ENCODE measurements around the gene NDUFB10.
A peak's percentile ranks its signal among the peaks of the same experiment; 100 is the strongest.

The NDUFB10 gene

GRCh38 chr16:2001456-2002355 is 42.4 kb downstream of the NDUFB10 start:
- no peak for DNase-seq
- H3K9me3 Mint-ChIP-seq: no peaks in the 10 kb centered on the region
- no peak overlapping the region for H3K27ac Mint-ChIP-seq
- no peaks in the 10 kb centered on the region for H3K27me3 Mint-ChIP-seq (ENCODE audit: low read depth, poor library complexity)
- TF ChIP-seq CTCF (IDR thresholded peaks at IDR 0.05): no peak
- no peak overlapping the region for H3K4me3 Mint-ChIP-seq
- H3K36me3 Mint-ChIP-seq (ENCODE audit: low read depth): peaks cover 21% of the 10 kb centered on the region
- H3K4me1 Mint-ChIP-seq: peaks cover 24% of the 10 kb centered on the region

GRCh38 chr16:2002406-2003230 is 43.3 kb downstream of the NDUFB10 start:
- peaks cover 16% of the 10 kb centered on the region for H3K36me3 Mint-ChIP-seq (ENCODE audit: low read depth)
- no peak overlapping the region for H3K27ac Mint-ChIP-seq
- no peak for DNase-seq
- H3K9me3 Mint-ChIP-seq: no peaks in the 10 kb centered on the region
- no peaks in the 10 kb centered on the region for H3K27me3 Mint-ChIP-seq (ENCODE audit: low read depth, poor library complexity)
- H3K4me1 Mint-ChIP-seq: peaks cover 31% of the 10 kb centered on the region
- no peak for TF ChIP-seq CTCF (IDR thresholded peaks at IDR 0.05)
- no peak overlapping the region for H3K4me3 Mint-ChIP-seq

- Mint-ChIP-seq H3K27ac (no peak overlapping the region), H3K27me3 (ENCODE audit: low read depth, poor library complexity) (no peaks in the 10 kb centered on the region), H3K4me3 (no peak overlapping the region), H3K4me1 (peaks cover 38% of the 10 kb centered on the region), H3K36me3 (ENCODE audit: low read depth) (peaks cover 12% of the 10 kb centered on the region), H3K9me3 (no peaks in the 10 kb centered on the region)
- no peak for DNase-seq
- no peak for TF ChIP-seq CTCF (IDR thresholded peaks at IDR 0.05)
These were observed 44.0 kb downstream of the NDUFB10 start for GRCh38 chr16:2003231-2003826.

- no peaks in the 10 kb centered on the region for H3K9me3 Mint-ChIP-seq
- peaks cover 10% of the 10 kb centered on the region for H3K36me3 Mint-ChIP-seq (ENCODE audit: low read depth)
- no peaks in the 10 kb centered on the region for H3K27me3 Mint-ChIP-seq (ENCODE audit: low read depth, poor library complexity)
- H3K4me1 Mint-ChIP-seq: peaks cover 45% of the 10 kb centered on the region
- no peak overlapping the region for H3K27ac Mint-ChIP-seq
- no peak overlapping the region for H3K4me3 Mint-ChIP-seq
- DNase-seq: peak; percentile 98
- TF ChIP-seq CTCF (IDR thresholded peaks at IDR 0.05): peak; percentile 94
These were observed 44.7 kb downstream of the NDUFB10 start for GRCh38 chr16:2003827-2004641.

- Mint-ChIP-seq H3K27me3 (ENCODE audit: low read depth, poor library complexity) (no peaks in the 10 kb centered on the region), H3K4me1 (peaks cover 46% of the 10 kb centered on the region), H3K9me3 (no peaks in the 10 kb centered on the region), H3K36me3 (ENCODE audit: low read depth) (peaks cover 10% of the 10 kb centered on the region), H3K27ac (no peak overlapping the region), H3K4me3 (no peak overlapping the region)
- TF ChIP-seq CTCF (IDR thresholded peaks at IDR 0.05): no peak
- no peak for DNase-seq
These were observed 45.6 kb downstream of the NDUFB10 start for GRCh38 chr16:2004795-2005517.
